Measurements from ENCODE around the gene CDC5L. TPM values are rescaled to one million over a fixed set of nuclear protein-coding genes. Genes with fewer than 3 reads are reported as not detected.

CDC5L gene
- total RNA-seq, 2 donors from 2014 or later, result 18.0 to 18.9 TPM

- Histone ChIP-seq H3K4me3 (no peak overlapping the region), H3K27me3 (replicated peaks; ENCODE audit: insufficient read depth) (peaks cover 2% of the 10 kb centered on the region), H3K27ac (no peak overlapping the region), H3K9me3 (no peaks in the 10 kb centered on the region), H3K36me3 (no peaks in the 10 kb centered on the region), H3K4me1 (replicated peaks) (no peaks in the 10 kb centered on the region)
- 100% methylated on average over 6 of the region's 6 CpGs for WGBS
- intact Hi-C loops (cut with DNase I), result no loop called here
- DNase-seq (ENCODE audit: low spot score), result no peak
- TF ChIP-seq POLR2AphosphoS5 (IDR thresholded peaks at IDR 0.05), result no peak
- TF ChIP-seq POLR2A (IDR thresholded peaks at IDR 0.05), result no peak
- TF ChIP-seq, protein P1, sequence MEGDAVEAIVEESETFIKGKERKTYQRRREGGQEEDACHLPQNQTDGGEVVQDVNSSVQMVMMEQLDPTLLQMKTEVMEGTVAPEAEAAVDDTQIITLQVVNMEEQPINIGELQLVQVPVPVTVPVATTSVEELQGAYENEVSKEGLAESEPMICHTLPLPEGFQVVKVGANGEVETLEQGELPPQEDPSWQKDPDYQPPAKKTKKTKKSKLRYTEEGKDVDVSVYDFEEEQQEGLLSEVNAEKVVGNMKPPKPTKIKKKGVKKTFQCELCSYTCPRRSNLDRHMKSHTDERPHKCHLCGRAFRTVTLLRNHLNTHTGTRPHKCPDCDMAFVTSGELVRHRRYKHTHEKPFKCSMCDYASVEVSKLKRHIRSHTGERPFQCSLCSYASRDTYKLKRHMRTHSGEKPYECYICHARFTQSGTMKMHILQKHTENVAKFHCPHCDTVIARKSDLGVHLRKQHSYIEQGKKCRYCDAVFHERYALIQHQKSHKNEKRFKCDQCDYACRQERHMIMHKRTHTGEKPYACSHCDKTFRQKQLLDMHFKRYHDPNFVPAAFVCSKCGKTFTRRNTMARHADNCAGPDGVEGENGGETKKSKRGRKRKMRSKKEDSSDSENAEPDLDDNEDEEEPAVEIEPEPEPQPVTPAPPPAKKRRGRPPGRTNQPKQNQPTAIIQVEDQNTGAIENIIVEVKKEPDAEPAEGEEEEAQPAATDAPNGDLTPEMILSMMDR (IDR thresholded peaks at IDR 0.05), result no peak
These were observed 71.0 kb downstream of the CDC5L start for GRCh38 chr6:44458551-44458950.

GRCh38 chr6:44462335-44462734 lies 74.8 kb downstream of the CDC5L start:
- WGBS, result 91% methylated on average over 15 of the region's 15 CpGs
- no peak for DNase-seq (ENCODE audit: low spot score)
- peaks cover 2% of the 10 kb centered on the region for H3K27me3 ChIP-seq (replicated peaks; ENCODE audit: insufficient read depth)
- no peaks in the 10 kb centered on the region for H3K9me3 ChIP-seq
- no peaks in the 10 kb centered on the region for H3K4me1 ChIP-seq (replicated peaks)
- TF ChIP-seq POLR2A (IDR thresholded peaks at IDR 0.05), result no peak
- H3K27ac ChIP-seq, result no peak overlapping the region
- no peaks in the 10 kb centered on the region for H3K36me3 ChIP-seq
- H3K4me3 ChIP-seq, result no peak overlapping the region
- intact Hi-C loops (cut with DNase I), result no loop called here

DNA sequence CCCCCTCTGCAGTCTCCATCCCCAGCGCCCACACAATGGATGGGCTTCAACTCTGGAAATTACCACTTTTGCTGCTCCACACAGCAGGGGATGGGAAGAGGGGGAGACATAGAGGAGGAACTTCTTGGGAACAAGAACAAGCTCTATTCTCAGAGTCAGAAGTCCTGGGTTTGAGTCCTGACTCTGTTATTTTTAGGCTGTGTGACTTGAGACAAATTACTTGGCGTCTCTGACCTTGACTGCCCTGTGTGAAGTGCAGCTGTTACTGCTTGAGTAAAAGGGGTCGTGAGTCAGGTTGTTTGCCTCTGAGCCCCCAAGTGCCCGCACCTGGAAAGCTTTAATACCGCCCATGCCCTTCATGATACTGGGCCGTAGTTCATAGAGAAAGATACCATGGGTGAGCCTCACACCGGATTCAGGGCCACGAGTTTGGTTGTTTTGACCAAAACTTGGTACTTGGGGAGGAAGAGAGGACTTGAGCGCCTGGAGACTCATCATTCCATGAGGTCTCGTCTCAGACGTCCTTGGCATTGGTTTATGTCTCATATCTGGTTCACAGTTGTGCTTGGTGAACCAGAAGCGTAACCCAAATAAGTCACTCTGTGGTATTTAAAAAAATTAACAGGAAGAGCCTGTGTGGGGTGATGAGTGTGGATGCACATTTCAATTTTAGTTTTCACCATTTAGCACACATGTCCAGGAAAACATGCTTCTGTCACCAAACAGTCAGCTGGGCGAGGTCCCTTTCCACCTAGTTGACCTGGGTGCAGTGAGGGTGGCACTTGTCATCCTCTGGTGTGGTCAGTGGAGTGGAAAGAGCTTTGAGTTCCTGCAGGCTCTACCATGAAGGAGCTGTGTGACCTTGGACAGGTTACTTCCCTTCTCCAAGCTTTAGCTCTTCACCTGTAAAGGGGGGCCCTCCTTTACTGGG lies 75.6 kb downstream of the CDC5L start:
- no peaks in the 10 kb centered on the region for H3K36me3 ChIP-seq
- H3K27me3 ChIP-seq (replicated peaks; ENCODE audit: insufficient read depth), result peaks cover 2% of the 10 kb centered on the region
- TF ChIP-seq, protein P1 (IDR thresholded peaks at IDR 0.05), result no peak
- TF ChIP-seq POLR2AphosphoS5 (IDR thresholded peaks at IDR 0.05), result no peak
- TF ChIP-seq POLR2A (IDR thresholded peaks at IDR 0.05), result no peak
- H3K9me3 ChIP-seq, result no peaks in the 10 kb centered on the region
- no peaks in the 10 kb centered on the region for H3K4me1 ChIP-seq (replicated peaks)
- H3K27ac ChIP-seq, result no peak overlapping the region
- no peak overlapping the region for H3K4me3 ChIP-seq
- DNase-seq (ENCODE audit: low spot score), result no peak
- intact Hi-C loops (cut with DNase I), result no loop called here
- WGBS, result 94% methylated on average over 13 of the region's 13 CpGs

DNA sequence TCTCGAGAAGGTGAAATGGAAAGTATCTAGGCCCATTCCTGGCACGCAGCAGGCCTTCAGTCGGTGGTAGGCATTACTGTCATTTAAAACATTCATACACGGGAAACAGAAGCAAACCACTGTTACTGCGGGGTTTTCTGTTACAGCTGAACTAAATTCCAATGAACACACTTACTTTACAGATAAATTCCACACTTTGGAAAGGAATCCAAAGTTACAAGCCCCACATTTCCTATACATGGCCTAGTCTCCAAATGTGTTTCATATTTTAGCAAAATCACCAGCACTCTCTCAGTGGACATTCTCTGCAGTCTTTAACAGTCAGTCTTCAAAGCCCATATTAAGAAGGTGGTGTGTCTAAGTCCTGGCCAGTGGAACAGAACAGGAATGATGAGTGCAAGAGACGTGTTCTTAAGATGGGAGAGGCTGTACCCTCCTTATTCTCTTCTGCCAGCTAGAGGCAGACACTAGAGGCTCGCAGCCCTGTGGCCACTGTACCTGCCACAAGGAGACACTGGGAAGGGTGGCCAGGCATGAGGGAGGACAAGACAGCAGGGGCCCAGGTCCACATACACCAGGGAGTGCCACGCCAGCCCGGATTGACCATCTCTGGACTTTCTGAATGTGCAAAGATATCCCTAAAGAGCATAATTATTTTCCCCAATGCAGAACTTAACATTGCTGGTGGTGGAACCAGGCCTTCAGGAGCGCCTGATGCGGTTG lies 76.4 kb downstream of the CDC5L start:
- intact Hi-C loops (cut with DNase I), result no loop called here

More for the DNA sequence above, 76.4 kb downstream of the CDC5L start:
- TF ChIP-seq POLR2AphosphoS5 (IDR thresholded peaks at IDR 0.05), result no peak
- no peak for TF ChIP-seq POLR2A (IDR thresholded peaks at IDR 0.05)
- TF ChIP-seq, protein P1 (IDR thresholded peaks at IDR 0.05), result no peak
- Histone ChIP-seq H3K4me3 (no peak overlapping the region), H3K9me3 (no peaks in the 10 kb centered on the region), H3K4me1 (replicated peaks) (no peaks in the 10 kb centered on the region), H3K27me3 (replicated peaks; ENCODE audit: insufficient read depth) (peaks cover 2% of the 10 kb centered on the region), H3K36me3 (no peaks in the 10 kb centered on the region), H3K27ac (no peak overlapping the region)
- 94% methylated on average over 11 of the region's 11 CpGs for WGBS
- no peak for DNase-seq (ENCODE audit: low spot score)

Measured in prostate gland (tissue), 2 donors.